Progenitor cell of endocrine pancreas (in vitro differentiated cells): ENCODE results near the gene WASF2. TPM values are rescaled to one million over a fixed set of nuclear protein-coding genes. Genes with fewer than 3 reads are reported as not detected.

Experiments used
- DNase-seq: peaks from one replicate; pipeline ENCODE4 v3.0.0; 2021; ENCODE audit warnings: low spot score; ENCODE audit not compliant: unreplicated experiment
- H3K27ac Mint-ChIP-seq: 2 replicates; pipeline ENCODE4 v1.8.0; 2021; ENCODE audit warnings: mild to moderate bottlenecking, moderate library complexity, mixed read lengths
- H3K27me3 Mint-ChIP-seq: 2 replicates; pipeline ENCODE4 v1.8.0; 2021; ENCODE audit warnings: mixed read lengths
- H3K36me3 Mint-ChIP-seq: 2 replicates; pipeline ENCODE4 v1.8.0; 2022; ENCODE audit warnings: mixed read lengths; ENCODE audit not compliant: insufficient read depth
- H3K4me1 Mint-ChIP-seq: 2 replicates; pipeline ENCODE4 v1.8.0; 2021; ENCODE audit warnings: low read depth, mixed read lengths
- H3K4me3 Mint-ChIP-seq: 2 replicates; pipeline ENCODE4 v1.8.0; 2021; ENCODE audit warnings: low read depth, mild to moderate bottlenecking, moderate library complexity, mixed read lengths
- H3K9me3 Mint-ChIP-seq: 2 replicates; pipeline ENCODE4 v1.8.0; 2021; ENCODE audit warnings: low read depth, mixed read lengths
- total RNA-seq: library from RNA; stranded (reverse); gene quantifications from 2 replicates; pipeline ENCODE4 v1.2.1, GENCODE V29; 2021
- TF ChIP-seq, protein P1 (sequence below): fragments of 200-600 bp; sonication (generic); IDR thresholded peaks from one replicate; pipeline ENCODE4 v1.5.0; 2021; ENCODE audit warnings: antibody characterized with exemption, mild to moderate bottlenecking; ENCODE audit not compliant: unreplicated experiment

The WASF2 gene
- total RNA-seq, 1 donor from 2014 or later: 76.9 TPM

DNA sequence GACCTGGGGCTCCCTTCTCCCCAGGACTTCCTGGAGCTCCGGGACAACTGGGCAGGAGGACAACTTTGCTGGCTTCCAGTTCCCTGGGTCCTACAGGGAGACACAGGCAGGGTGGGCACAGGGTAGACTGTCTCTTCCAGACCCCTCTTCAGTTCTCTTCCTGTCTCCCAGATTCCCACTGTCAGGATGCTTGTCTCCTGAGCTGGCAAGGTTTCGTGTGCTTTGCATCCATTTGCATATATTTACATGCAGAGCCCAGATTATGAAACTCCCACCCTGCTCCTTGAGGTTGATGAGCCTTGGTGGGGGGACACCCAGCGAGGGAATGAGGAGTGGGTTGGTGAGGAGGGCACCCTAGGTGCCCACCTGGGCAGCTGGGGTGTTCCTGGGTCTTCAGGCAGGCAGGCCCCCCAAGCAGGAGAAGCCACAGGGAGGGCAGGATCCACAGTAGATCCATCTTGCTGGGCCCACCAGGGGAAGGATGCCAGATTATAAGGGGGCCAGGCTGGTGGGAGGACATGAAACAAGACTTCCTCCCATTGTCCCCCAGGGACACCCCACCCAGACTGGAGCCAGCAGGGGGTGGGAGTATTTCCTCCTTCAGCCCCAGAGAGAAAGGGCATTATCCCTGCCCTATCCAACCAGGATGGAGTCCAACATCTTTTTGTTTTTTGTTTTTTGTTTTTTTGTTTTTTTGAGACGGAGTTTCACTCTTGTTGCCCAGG lies 115.4 kb downstream of the WASF2 start, which contains the start of gene FCN3:
TSS of gene FCN3 (minus strand) at position 463 of the 725 bp plus-strand sequence. CDS start at position 457, 6 bp downstream.
- Mint-ChIP-seq H3K27ac (no peak within 1 kb of the TSS), H3K9me3 (no peaks in the 10 kb centered on the region), H3K4me1 (no peaks in the 10 kb centered on the region), H3K36me3 (no peaks in the 10 kb centered on the region), H3K4me3 (no peak within 1 kb of the TSS), H3K27me3 (peaks cover 15% of the 10 kb centered on the region)
- DNase-seq: no peak
- TF ChIP-seq, protein P1, sequence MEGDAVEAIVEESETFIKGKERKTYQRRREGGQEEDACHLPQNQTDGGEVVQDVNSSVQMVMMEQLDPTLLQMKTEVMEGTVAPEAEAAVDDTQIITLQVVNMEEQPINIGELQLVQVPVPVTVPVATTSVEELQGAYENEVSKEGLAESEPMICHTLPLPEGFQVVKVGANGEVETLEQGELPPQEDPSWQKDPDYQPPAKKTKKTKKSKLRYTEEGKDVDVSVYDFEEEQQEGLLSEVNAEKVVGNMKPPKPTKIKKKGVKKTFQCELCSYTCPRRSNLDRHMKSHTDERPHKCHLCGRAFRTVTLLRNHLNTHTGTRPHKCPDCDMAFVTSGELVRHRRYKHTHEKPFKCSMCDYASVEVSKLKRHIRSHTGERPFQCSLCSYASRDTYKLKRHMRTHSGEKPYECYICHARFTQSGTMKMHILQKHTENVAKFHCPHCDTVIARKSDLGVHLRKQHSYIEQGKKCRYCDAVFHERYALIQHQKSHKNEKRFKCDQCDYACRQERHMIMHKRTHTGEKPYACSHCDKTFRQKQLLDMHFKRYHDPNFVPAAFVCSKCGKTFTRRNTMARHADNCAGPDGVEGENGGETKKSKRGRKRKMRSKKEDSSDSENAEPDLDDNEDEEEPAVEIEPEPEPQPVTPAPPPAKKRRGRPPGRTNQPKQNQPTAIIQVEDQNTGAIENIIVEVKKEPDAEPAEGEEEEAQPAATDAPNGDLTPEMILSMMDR: no peak

GRCh38 chr1:27372808-27373690 lies 116.9 kb downstream of the WASF2 start:
- Mint-ChIP-seq H3K9me3 (no peaks in the 10 kb centered on the region), H3K27ac (no peak overlapping the region), H3K27me3 (peaks cover 20% of the 10 kb centered on the region), H3K4me3 (no peak overlapping the region), H3K36me3 (no peaks in the 10 kb centered on the region), H3K4me1 (no peaks in the 10 kb centered on the region)
- DNase-seq: no peak
- TF ChIP-seq, protein P1: peak; percentile 41

DNA sequence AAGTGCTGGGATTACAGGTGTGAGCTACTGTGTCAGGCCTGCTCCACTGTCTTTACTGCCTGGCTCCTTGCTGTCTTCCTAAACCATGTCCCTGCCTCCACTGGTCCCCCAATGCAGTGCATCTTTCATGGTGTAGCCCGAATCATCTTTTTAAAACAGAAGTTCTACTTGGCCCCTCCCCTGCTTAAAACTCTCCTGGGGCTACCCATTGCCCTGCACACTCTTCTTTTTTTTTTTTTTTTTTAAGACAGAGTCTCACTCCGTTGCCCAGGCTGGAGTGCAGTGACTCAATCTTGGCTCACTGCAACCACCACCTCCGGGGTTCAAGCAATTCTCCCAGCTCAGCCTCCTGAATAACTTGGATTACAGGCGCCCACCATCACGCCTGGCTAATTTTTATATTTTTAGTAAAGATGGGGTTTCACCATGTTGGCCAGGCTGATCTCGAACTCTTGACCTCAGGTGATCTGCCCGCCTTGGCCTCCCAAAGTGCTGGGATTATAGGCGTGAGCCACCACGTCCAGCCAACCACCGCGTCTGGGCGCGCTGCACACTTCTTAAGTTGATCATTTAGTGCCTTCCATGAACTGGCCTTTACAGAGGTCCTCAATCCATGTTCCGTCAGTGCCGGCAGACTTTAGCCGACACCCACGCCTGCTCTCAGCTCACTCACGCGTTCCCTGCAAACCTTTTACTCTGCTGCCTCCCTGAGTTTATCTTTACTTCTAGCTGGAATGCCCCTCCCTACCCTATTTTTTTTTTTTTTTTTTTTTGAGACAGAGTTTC lies 117.8 kb downstream of the WASF2 start:
- Mint-ChIP-seq H3K27me3 (peaks cover 26% of the 10 kb centered on the region), H3K4me1 (no peaks in the 10 kb centered on the region), H3K4me3 (no peak overlapping the region), H3K36me3 (no peaks in the 10 kb centered on the region), H3K27ac (no peak overlapping the region), H3K9me3 (no peaks in the 10 kb centered on the region)
- TF ChIP-seq, protein P1: no peak
- no peak for DNase-seq

GRCh38 chr1:27368869-27369582 lies 120.9 kb downstream of the WASF2 start:
- H3K4me1 Mint-ChIP-seq: peaks cover 4% of the 10 kb centered on the region
- H3K27me3 Mint-ChIP-seq: peaks cover 33% of the 10 kb centered on the region
- DNase-seq: no peak
- no peak overlapping the region for H3K4me3 Mint-ChIP-seq
- no peak overlapping the region for H3K27ac Mint-ChIP-seq
- H3K36me3 Mint-ChIP-seq: no peaks in the 10 kb centered on the region
- H3K9me3 Mint-ChIP-seq: no peaks in the 10 kb centered on the region
- TF ChIP-seq, protein P1: peak; percentile 24
